Tibial artery (tissue), 4 donors: Measurements from ENCODE around the gene SCYGR2.
"Not testable (repeated sequence)": the region's sequence is repeated elsewhere in the genome, so short reads cannot be mapped to it uniquely, and the experiment has no call there.

Experiments used
- DNase-seq, 2 donors: peaks; one replicate each; pipeline ENCODE4 v3.0.0-alpha.2; 2019
- H3K27ac ChIP-seq, 2 donors: fragments of 200-600 bp; sonication (generic) in 1 of 2; 1 replicate in 1 of 2; 2 replicates in 1 of 2; pipeline ENCODE4 v1.5.1; 2018 to 2019; ENCODE audit warnings: mild to moderate bottlenecking in 1 of 2
- H3K27me3 ChIP-seq, 2 donors: fragments of 200-600 bp; sonication (generic) in 1 of 2; one replicate each; pipeline versions ENCODE4 v1.5.1 to v1.6.0; 2016 to 2019
- H3K36me3 ChIP-seq, 3 donors: fragments of 200-600 bp; sonication (generic) in 2 of 3; one replicate each; pipeline ENCODE4 v1.5.1; 2016 to 2019; ENCODE audit warnings: mild to moderate bottlenecking in 2 of 3
- H3K4me1 ChIP-seq, 4 donors: fragments of 200-600 bp; sonication (generic) in 2 of 4; 1 replicate in 3 of 4; 2 replicates in 1 of 4; pipeline ENCODE4 v1.5.1; 2016 to 2019
- H3K4me3 ChIP-seq, 2 donors: fragments of 200-600 bp; sonication (generic) in 1 of 2; 1 replicate in 1 of 2; 2 replicates in 1 of 2; pipeline ENCODE4 v1.5.1; 2018 to 2019; ENCODE audit warnings: mild to moderate bottlenecking in 2 of 2
- H3K9me3 ChIP-seq, 3 donors: fragments of 200-600 bp; sonication (generic) in 1 of 3; one replicate each; pipeline ENCODE4 v1.5.1; 2016 to 2019
- intact Hi-C: fragments of 100-400 bp; cut with DNase I; formaldehyde crosslinking; loops from one replicate; pipeline ENCODE4 v1.15.0; 2023; ENCODE audit warnings: low total_unique reads
- TF ChIP-seq, protein P1 (sequence below), 2 experiments: fragments of 200-600 bp in 1 of 2; fragments of 450-650 bp in 1 of 2; IDR thresholded peaks; one replicate each; pipeline ENCODE4 v1.5.1; 2017 to 2019; ENCODE audit warnings: antibody characterized with exemption in 2 of 2, mild to moderate bottlenecking in 1 of 2, moderate library complexity in 1 of 2

The SCYGR2 gene, protein sequence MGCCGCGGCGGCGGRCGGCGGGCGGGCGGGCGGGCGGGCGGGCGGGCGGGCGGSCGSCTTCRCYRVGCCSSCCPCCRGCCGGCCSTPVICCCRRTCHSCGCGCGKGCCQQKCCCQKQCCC

DNA sequence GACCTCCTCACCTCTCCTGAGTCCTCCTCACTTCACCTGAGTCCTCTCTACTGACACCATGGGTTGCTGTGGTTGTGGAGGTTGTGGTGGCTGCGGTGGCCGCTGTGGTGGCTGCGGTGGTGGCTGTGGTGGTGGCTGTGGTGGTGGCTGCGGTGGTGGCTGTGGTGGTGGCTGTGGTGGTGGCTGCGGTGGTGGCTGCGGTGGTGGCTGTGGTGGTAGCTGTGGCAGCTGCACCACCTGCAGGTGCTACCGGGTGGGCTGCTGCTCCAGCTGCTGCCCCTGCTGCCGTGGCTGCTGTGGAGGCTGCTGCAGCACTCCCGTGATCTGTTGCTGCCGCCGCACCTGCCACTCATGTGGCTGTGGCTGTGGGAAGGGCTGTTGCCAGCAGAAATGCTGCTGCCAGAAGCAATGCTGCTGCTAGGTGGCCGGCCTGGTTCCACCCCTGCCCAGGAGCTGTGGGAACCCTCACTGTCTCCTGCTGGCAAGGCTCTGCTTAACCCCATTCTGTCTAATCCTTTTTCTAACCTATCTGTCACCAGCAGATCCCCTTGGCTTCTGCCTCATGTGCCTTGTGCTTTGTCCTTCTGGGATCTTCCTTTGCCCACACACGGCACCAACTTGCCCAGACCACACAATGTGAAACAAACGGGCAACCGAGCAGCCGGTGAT lies at the start of gene SCYGR2:
Gene SCYGR2, plus strand, starts transcription at position 59 of the 669 bp plus-strand sequence. Its CDS starts 0 bp downstream, at position 59.
- H3K36me3 ChIP-seq, H3K4me3 ChIP-seq, H3K27ac ChIP-seq, H3K4me1 ChIP-seq, H3K27me3 ChIP-seq, intact Hi-C loops, H3K9me3 ChIP-seq, DNase-seq: not testable (repeated sequence)

DNA sequence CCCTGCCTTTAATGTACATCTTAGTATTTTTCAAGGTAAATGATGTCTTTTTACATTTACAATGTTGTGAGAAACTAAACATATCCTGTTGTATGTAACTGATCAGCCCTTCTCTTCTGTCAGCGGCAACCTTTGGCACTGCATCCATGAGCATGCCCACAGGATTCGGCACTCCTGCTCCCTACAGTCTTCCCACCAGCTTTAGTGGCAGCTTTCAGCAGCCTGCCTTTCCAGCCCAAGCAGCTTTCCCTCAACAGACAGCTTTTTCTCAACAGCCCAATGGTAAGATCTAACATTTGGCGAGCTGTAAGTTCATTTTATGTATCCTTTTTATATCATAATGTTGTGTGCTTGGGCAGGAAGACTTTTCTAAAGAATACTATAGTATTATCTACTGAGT lies 46.9 kb upstream of the SCYGR2 start:
- DNase-seq, result no peak
- H3K4me1 ChIP-seq, result peaks cover 0 to 4% (median 0%) of the 10 kb centered on the region in 4 donors
- no peak overlapping the region for H3K27ac ChIP-seq
- no peaks in the 10 kb centered on the region for H3K27me3 ChIP-seq
- intact Hi-C loops, result no loop called here
- no peak overlapping the region for H3K4me3 ChIP-seq
- peaks cover 17 to 50% (median 23%) of the 10 kb centered on the region in 3 donors for H3K36me3 ChIP-seq
- H3K9me3 ChIP-seq, result no peaks in the 10 kb centered on the region
- TF ChIP-seq, protein P1, sequence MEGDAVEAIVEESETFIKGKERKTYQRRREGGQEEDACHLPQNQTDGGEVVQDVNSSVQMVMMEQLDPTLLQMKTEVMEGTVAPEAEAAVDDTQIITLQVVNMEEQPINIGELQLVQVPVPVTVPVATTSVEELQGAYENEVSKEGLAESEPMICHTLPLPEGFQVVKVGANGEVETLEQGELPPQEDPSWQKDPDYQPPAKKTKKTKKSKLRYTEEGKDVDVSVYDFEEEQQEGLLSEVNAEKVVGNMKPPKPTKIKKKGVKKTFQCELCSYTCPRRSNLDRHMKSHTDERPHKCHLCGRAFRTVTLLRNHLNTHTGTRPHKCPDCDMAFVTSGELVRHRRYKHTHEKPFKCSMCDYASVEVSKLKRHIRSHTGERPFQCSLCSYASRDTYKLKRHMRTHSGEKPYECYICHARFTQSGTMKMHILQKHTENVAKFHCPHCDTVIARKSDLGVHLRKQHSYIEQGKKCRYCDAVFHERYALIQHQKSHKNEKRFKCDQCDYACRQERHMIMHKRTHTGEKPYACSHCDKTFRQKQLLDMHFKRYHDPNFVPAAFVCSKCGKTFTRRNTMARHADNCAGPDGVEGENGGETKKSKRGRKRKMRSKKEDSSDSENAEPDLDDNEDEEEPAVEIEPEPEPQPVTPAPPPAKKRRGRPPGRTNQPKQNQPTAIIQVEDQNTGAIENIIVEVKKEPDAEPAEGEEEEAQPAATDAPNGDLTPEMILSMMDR (IDR thresholded peaks at IDR 0.05), result no peak

DNA sequence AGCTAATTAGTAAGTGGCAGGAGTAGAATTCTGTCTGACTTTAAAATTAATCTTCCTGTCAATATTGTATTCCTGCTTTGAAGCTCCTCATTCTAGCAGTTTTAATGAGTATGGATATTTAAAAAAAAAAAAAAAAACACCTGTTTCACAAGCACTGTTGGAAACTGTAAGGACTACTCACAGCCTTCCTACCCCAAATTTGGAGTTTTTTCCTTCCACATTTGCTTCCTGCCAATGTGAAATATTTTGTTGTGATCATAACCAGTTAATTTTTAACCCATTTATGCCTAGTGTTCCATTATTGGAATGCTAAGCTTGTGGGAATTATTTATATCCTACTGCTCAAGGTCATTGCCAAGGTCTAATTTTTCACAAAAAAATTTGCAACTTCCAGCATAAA lies 36.1 kb upstream of the SCYGR2 start:
- Histone ChIP-seq H3K4me1 (no peaks in the 10 kb centered on the region), H3K27me3 (no peaks in the 10 kb centered on the region), H3K9me3 (no peaks in the 10 kb centered on the region), H3K4me3 (no peak overlapping the region), H3K27ac (no peak overlapping the region), H3K36me3 (no peaks in the 10 kb centered on the region)
- intact Hi-C loops, result no loop called here
- DNase-seq, result no peak
- TF ChIP-seq, protein P1 (IDR thresholded peaks at IDR 0.05), result no peak

DNA sequence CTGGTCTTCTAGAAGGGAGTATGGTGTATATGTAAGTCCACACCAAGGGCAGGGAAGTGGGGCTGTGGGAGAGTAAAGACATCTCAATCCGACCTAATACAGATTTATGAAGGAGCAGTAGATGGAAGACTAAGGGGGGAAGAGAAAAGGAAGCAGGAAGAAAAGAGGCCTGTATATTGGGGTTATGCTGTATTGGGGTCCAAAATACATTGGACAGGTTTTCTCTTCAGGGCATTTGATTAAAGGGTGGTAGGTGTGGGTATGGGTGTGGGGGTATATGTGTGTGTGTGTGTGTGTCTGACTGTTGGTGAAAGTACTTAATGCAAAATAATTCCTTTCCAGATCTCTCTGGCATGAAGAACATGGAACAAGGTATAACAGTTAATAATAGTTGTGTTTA lies 33.6 kb upstream of the SCYGR2 start:
- no peaks in the 10 kb centered on the region for H3K36me3 ChIP-seq
- intact Hi-C loops, result no loop called here

DNA sequence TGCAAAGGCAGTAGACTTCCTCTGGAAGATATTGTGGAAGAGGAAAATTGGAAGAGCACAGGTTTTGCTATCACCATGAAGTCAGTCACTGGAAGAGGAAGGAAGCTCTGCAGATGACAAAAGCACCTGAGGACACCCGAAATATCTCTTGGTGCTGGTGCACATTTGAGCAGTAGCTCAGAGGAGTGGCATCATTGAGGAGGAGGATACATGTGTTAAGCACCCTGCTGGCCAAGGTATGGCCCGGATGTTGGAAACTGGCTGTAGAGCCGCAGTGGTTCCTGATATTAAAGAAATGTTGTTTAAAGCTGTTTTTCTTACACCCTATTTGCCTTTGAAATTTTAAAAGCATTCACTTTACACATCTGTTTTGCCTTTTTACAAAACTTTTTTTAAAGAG lies 32.7 kb upstream of the SCYGR2 start:
- H3K9me3 ChIP-seq, result no peaks in the 10 kb centered on the region
- intact Hi-C loops, result no loop called here
- no peak overlapping the region for H3K27ac ChIP-seq
- H3K36me3 ChIP-seq, result no peaks in the 10 kb centered on the region
- TF ChIP-seq, protein P1 (IDR thresholded peaks at IDR 0.05), result no peak
- no peak for DNase-seq
- H3K4me1 ChIP-seq, result no peaks in the 10 kb centered on the region
- no peak overlapping the region for H3K4me3 ChIP-seq
- H3K27me3 ChIP-seq, result no peaks in the 10 kb centered on the region

More for the DNA sequence above, 33.6 kb upstream of the SCYGR2 start:
- Histone ChIP-seq H3K27me3 (no peaks in the 10 kb centered on the region), H3K4me1 (no peaks in the 10 kb centered on the region), H3K9me3 (no peaks in the 10 kb centered on the region), H3K4me3 (no peak overlapping the region), H3K27ac (no peak overlapping the region)
- TF ChIP-seq, protein P1 (IDR thresholded peaks at IDR 0.05), result no peak
- no peak for DNase-seq

DNA sequence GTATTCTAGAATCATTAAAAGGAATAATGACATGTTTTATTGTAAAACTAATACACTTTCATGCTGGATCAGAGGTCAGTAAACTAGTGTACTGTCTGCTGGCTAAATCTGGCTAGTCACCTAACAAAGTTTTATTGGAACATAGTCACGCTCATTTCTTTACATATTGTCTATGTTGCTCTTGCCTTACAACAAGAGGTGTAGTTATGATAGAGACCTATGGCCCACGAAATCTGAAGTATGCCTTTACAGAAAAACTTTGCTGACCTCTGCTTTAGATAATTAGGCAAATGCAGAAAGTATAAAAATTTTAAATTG lies 29.9 kb upstream of the SCYGR2 start:
- Histone ChIP-seq H3K27me3 (no peaks in the 10 kb centered on the region), H3K36me3 (no peaks in the 10 kb centered on the region), H3K4me1 (no peaks in the 10 kb centered on the region), H3K4me3 (no peak overlapping the region), H3K9me3 (no peaks in the 10 kb centered on the region), H3K27ac (no peak overlapping the region)
- DNase-seq, result no peak
- intact Hi-C loops, result no loop called here
- TF ChIP-seq, protein P1 (IDR thresholded peaks at IDR 0.05), result no peak
